HG03139 (cell line): ENCODE measurements around the gene CENPQ.

ENCODE experiments used
- ATAC-seq: cut with Tn5 transposase; IDR thresholded peaks from one replicate; pipeline ENCODE4 v1.9.1; 2021; ENCODE audit not compliant: unreplicated experiment

CENPQ gene

GRCh38 chr6:49504666-49505065 is 41.5 kb downstream of the CENPQ start:
- ATAC-seq: no peak

- no peak for ATAC-seq
Observed at GRCh38 chr6:49506569-49507111, 43.5 kb downstream of the CENPQ start.

GRCh38 chr6:49509342-49509741 is 46.2 kb downstream of the CENPQ start:
- ATAC-seq: no peak

GRCh38 chr6:49513153-49513989 is 50.2 kb downstream of the CENPQ start:
- no peak for ATAC-seq

GRCh38 chr6:49514571-49515484 is 51.7 kb downstream of the CENPQ start:
- no peak for ATAC-seq

- ATAC-seq: no peak
Observed at GRCh38 chr6:49515485-49516146, 52.4 kb downstream of the CENPQ start.

- no peak for ATAC-seq
Observed at GRCh38 chr6:49516147-49516505, 53.0 kb downstream of the CENPQ start.

GRCh38 chr6:49517919-49518318 is 54.7 kb downstream of the CENPQ start:
- no peak for ATAC-seq

GRCh38 chr6:49519660-49520059 is 56.5 kb downstream of the CENPQ start:
- peak; percentile 87 for ATAC-seq

- ATAC-seq: no peak
Observed at GRCh38 chr6:49522710-49523593, 59.8 kb downstream of the CENPQ start.

GRCh38 chr6:49523901-49524300 is 60.7 kb downstream of the CENPQ start:
- no peak for ATAC-seq

GRCh38 chr6:49524541-49524940 is 61.4 kb downstream of the CENPQ start:
- ATAC-seq: no peak

GRCh38 chr6:49526598-49526997 is 63.4 kb downstream of the CENPQ start:
- ATAC-seq: no peak

GRCh38 chr6:49527320-49527719 is 64.2 kb downstream of the CENPQ start:
- ATAC-seq: no peak

GRCh38 chr6:49528571-49528970 is 65.4 kb downstream of the CENPQ start:
- ATAC-seq: no peak

- ATAC-seq: no peak
Observed at GRCh38 chr6:49530141-49530776, 67.1 kb downstream of the CENPQ start.

GRCh38 chr6:49531774-49532569 is 68.8 kb downstream of the CENPQ start:
- ATAC-seq: peak; percentile 86

GRCh38 chr6:49535795-49536194 is 72.6 kb downstream of the CENPQ start:
- no peak for ATAC-seq

GRCh38 chr6:49539102-49539501 is 75.9 kb downstream of the CENPQ start:
- ATAC-seq: no peak
